Measurements from ENCODE around the gene ELP5. TPM values are rescaled to one million over a fixed set of nuclear protein-coding genes. Genes with fewer than 3 reads are reported as not detected.
A peak's percentile ranks its signal among the peaks of the same experiment; 100 is the strongest.

Gene ELP5, protein sequence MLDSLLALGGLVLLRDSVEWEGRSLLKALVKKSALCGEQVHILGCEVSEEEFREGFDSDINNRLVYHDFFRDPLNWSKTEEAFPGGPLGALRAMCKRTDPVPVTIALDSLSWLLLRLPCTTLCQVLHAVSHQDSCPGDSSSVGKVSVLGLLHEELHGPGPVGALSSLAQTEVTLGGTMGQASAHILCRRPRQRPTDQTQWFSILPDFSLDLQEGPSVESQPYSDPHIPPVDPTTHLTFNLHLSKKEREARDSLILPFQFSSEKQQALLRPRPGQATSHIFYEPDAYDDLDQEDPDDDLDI
- total RNA-seq (31.3 and 33.2 TPM in 2 replicates), polyA plus RNA-seq (22.6 and 52.2 TPM in 2 replicates), polyA minus RNA-seq (ENCODE audit: low replicate concordance) (19.7 and 97.0 TPM in 2 replicates)
- polyA plus RNA-seq (2012): 27.5 and 65.5 TPM in 2 replicates

DNA sequence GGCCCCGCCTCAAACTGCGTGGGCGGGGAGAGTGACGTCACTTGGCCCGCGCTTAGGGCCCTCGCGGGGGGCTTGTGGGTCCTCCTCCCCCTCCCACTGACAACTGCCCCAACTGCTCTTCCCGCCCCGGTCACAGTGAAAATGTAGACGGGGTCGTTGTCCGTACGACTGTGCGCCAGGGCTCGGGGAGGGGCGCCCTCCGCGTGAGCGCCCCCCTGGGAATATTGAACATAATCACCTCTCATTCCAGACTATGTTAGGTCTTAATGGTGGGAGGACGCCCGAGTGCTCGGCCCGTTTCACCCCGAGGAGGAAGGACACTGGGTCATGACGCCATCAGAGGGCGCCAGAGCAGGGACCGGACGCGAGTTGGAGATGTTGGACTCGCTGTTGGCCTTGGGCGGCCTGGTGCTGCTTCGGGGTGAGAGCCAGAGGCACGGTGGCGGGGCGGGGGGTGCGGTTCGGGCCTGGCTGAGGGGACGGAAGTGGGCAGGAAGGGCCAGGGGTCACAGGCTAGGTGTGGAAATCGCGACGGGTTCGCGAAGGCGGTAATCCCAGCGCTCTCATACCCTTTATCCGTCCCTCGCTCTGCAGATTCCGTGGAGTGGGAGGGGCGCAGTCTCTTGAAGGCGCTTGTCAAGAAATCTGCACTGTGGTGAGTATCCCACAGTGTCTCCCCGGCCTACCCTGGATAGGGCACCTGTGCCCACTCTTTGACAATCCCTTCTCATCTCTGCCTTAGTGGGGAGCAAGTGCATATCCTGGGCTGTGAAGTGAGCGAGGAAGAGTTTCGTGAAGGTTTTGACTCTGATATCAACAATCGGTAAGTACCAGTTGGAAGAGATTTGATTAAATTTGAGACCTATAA lies at the start of gene ELP5:
Gene ELP5 (plus strand): TSS at position 40 of the 868 bp plus-strand sequence. CDS start 336 bp downstream, at position 376.
- peak within 1 kb of the TSS; percentile 96 for H3K9ac ChIP-seq (ENCODE audit: insufficient read depth, low read length)
- peak within 1 kb of the TSS; percentile 72 to 96 (median 90) for H3K4me3 ChIP-seq (replicated peaks in 1 of 4; ENCODE audit: control extremely low read depth in 1 of 4, insufficient read depth in 1 of 4, low read depth in 3 of 4, low read length in 4 of 4)
- H2AFZ ChIP-seq (ENCODE audit: low read length): peak within 1 kb of the TSS; percentile 82
- H3K36me3 ChIP-seq (ENCODE audit: control insufficient read depth, insufficient read depth, low read length): peaks cover 1% of the 10 kb centered on the region
- no peaks in the 10 kb centered on the region for H3K27me3 ChIP-seq (ENCODE audit: control insufficient read depth, insufficient read depth, low read length)
- H3K79me2 ChIP-seq (ENCODE audit: control insufficient read depth, insufficient read depth, low read length): peaks cover 49% of the 10 kb centered on the region
- peak within 1 kb of the TSS; percentile 90 for H3K4me2 ChIP-seq (ENCODE audit: extremely low read depth, insufficient read depth, low read length)
- TF ChIP-seq EZH2 (IDR thresholded peaks at IDR 0.05; ENCODE audit: low read length, missing control alignments) (no peak), CTCF (conservative IDR thresholded peaks at IDR 0.05 in 1 of 2, IDR thresholded peaks at IDR 0.05 in 1 of 2; ENCODE audit: low read depth in 1 of 2, low read length in 2 of 2) (no peak)
- DNase-seq (ENCODE audit: low read depth in 2 of 2): peak; percentile 94 to 96
- H3K9me3 ChIP-seq (ENCODE audit: control insufficient read depth, insufficient read depth, low read depth, low read length): no peaks in the 10 kb centered on the region
- H3K27ac ChIP-seq (ENCODE audit: insufficient read depth, low read length): peak within 1 kb of the TSS; percentile 99
- H4K20me1 ChIP-seq (ENCODE audit: control insufficient read depth, extremely low read depth, insufficient read depth, low read length): no peaks in the 10 kb centered on the region
- H3K4me1 ChIP-seq (ENCODE audit: control insufficient read depth, extremely low read depth, insufficient read depth, low read length): peaks cover 7% of the 10 kb centered on the region

DNA sequence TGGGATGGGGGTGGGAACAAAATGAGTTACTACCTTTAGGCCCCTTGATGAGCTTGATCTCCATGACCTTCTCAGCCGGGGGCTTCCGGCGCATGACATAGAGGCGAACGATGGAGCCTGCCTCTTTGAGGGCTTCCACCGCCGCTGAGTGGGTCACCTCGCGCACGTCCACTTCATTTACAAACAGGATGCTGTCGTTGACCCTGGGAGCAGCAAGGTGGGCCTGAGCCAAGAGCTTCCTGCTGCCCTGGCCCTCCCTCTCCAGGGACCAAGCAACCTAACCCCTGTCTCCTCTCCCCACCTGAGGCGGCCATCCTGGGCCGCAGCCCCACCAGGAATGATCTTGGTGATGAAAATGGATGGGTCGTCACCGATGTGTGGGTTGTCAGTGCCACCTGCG lies 48.6 kb upstream of the ELP5 start:
- Histone ChIP-seq H3K4me1 (ENCODE audit: control insufficient read depth, extremely low read depth, insufficient read depth, low read length) (peaks cover 5% of the 10 kb centered on the region), H3K27ac (ENCODE audit: insufficient read depth, low read length) (no peak overlapping the region), H3K9ac (ENCODE audit: insufficient read depth, low read length) (no peak overlapping the region), H2AFZ (ENCODE audit: low read length) (no peak overlapping the region), H3K36me3 (ENCODE audit: control insufficient read depth, insufficient read depth, low read length) (peaks cover 12% of the 10 kb centered on the region), H3K4me2 (ENCODE audit: extremely low read depth, insufficient read depth, low read length) (no peak overlapping the region), H3K27me3 (ENCODE audit: control insufficient read depth, insufficient read depth, low read length) (no peaks in the 10 kb centered on the region), H3K9me3 (ENCODE audit: control insufficient read depth, insufficient read depth, low read depth, low read length) (no peaks in the 10 kb centered on the region), H4K20me1 (ENCODE audit: control insufficient read depth, extremely low read depth, insufficient read depth, low read length) (no peaks in the 10 kb centered on the region), H3K4me3 (replicated peaks in 1 of 4; ENCODE audit: control extremely low read depth in 1 of 4, insufficient read depth in 1 of 4, low read depth in 3 of 4, low read length in 4 of 4) (no peak overlapping the region), H3K79me2 (ENCODE audit: control insufficient read depth, insufficient read depth, low read length) (no peaks in the 10 kb centered on the region)
- DNase-seq (ENCODE audit: low read depth in 2 of 2): no peak
- TF ChIP-seq EZH2 (IDR thresholded peaks at IDR 0.05; ENCODE audit: low read length, missing control alignments) (no peak), CTCF (conservative IDR thresholded peaks at IDR 0.05 in 1 of 2, IDR thresholded peaks at IDR 0.05 in 1 of 2; ENCODE audit: low read depth in 1 of 2, low read length in 2 of 2) (no peak)

GRCh38 chr17:7204336-7204735 lies 47.7 kb upstream of the ELP5 start:
- TF ChIP-seq CTCF (conservative IDR thresholded peaks at IDR 0.05 in 1 of 2, IDR thresholded peaks at IDR 0.05 in 1 of 2; ENCODE audit: low read depth in 1 of 2, low read length in 2 of 2) (no peak), EZH2 (IDR thresholded peaks at IDR 0.05; ENCODE audit: low read length, missing control alignments) (no peak)
- DNase-seq (ENCODE audit: low read depth in 2 of 2): no peak
- Histone ChIP-seq H3K27ac (ENCODE audit: insufficient read depth, low read length) (peak overlapping the region; percentile 82), H3K4me3 (replicated peaks in 1 of 4; ENCODE audit: control extremely low read depth in 1 of 4, insufficient read depth in 1 of 4, low read depth in 3 of 4, low read length in 4 of 4) (peak overlapping the region in 3 of 4 experiments; percentile 45 to 61 (median 45)), H3K4me2 (ENCODE audit: extremely low read depth, insufficient read depth, low read length) (peak overlapping the region; percentile 77), H3K4me1 (ENCODE audit: control insufficient read depth, extremely low read depth, insufficient read depth, low read length) (peaks cover 5% of the 10 kb centered on the region), H3K9me3 (ENCODE audit: control insufficient read depth, insufficient read depth, low read depth, low read length) (no peaks in the 10 kb centered on the region), H4K20me1 (ENCODE audit: control insufficient read depth, extremely low read depth, insufficient read depth, low read length) (no peaks in the 10 kb centered on the region), H3K27me3 (ENCODE audit: control insufficient read depth, insufficient read depth, low read length) (no peaks in the 10 kb centered on the region), H3K79me2 (ENCODE audit: control insufficient read depth, insufficient read depth, low read length) (peaks cover 3% of the 10 kb centered on the region), H3K9ac (ENCODE audit: insufficient read depth, low read length) (no peak overlapping the region), H2AFZ (ENCODE audit: low read length) (no peak overlapping the region), H3K36me3 (ENCODE audit: control insufficient read depth, insufficient read depth, low read length) (peaks cover 12% of the 10 kb centered on the region)

Measured in fibroblast of lung (primary cell).